Tibial artery (tissue), 4 donors: ENCODE measurements around the gene DAZL.

ENCODE experiments used
- DNase-seq, 2 donors: peaks; one replicate each; pipeline ENCODE4 v3.0.0-alpha.2; 2019
- H3K27ac ChIP-seq, 2 donors: fragments of 200-600 bp; sonication (generic) in 1 of 2; 1 replicate in 1 of 2; 2 replicates in 1 of 2; pipeline ENCODE4 v1.5.1; 2018 to 2019; ENCODE audit warnings: mild to moderate bottlenecking in 1 of 2
- H3K27me3 ChIP-seq, 2 donors: fragments of 200-600 bp; sonication (generic) in 1 of 2; one replicate each; pipeline versions ENCODE4 v1.5.1 to v1.6.0; 2016 to 2019
- H3K36me3 ChIP-seq, 3 donors: fragments of 200-600 bp; sonication (generic) in 2 of 3; one replicate each; pipeline ENCODE4 v1.5.1; 2016 to 2019; ENCODE audit warnings: mild to moderate bottlenecking in 2 of 3
- H3K4me1 ChIP-seq, 4 donors: fragments of 200-600 bp; sonication (generic) in 2 of 4; 1 replicate in 3 of 4; 2 replicates in 1 of 4; pipeline ENCODE4 v1.5.1; 2016 to 2019
- H3K4me3 ChIP-seq, 2 donors: fragments of 200-600 bp; sonication (generic) in 1 of 2; 1 replicate in 1 of 2; 2 replicates in 1 of 2; pipeline ENCODE4 v1.5.1; 2018 to 2019; ENCODE audit warnings: mild to moderate bottlenecking in 2 of 2
- H3K9me3 ChIP-seq, 3 donors: fragments of 200-600 bp; sonication (generic) in 1 of 3; one replicate each; pipeline ENCODE4 v1.5.1; 2016 to 2019
- intact Hi-C: fragments of 100-400 bp; cut with DNase I; formaldehyde crosslinking; loops from one replicate; pipeline ENCODE4 v1.15.0; 2023; ENCODE audit warnings: low total_unique reads
- TF ChIP-seq, protein P1 (sequence below), 2 experiments: fragments of 200-600 bp in 1 of 2; fragments of 450-650 bp in 1 of 2; IDR thresholded peaks; one replicate each; pipeline ENCODE4 v1.5.1; 2017 to 2019; ENCODE audit warnings: antibody characterized with exemption in 2 of 2, mild to moderate bottlenecking in 1 of 2, moderate library complexity in 1 of 2

DAZL gene

DNA sequence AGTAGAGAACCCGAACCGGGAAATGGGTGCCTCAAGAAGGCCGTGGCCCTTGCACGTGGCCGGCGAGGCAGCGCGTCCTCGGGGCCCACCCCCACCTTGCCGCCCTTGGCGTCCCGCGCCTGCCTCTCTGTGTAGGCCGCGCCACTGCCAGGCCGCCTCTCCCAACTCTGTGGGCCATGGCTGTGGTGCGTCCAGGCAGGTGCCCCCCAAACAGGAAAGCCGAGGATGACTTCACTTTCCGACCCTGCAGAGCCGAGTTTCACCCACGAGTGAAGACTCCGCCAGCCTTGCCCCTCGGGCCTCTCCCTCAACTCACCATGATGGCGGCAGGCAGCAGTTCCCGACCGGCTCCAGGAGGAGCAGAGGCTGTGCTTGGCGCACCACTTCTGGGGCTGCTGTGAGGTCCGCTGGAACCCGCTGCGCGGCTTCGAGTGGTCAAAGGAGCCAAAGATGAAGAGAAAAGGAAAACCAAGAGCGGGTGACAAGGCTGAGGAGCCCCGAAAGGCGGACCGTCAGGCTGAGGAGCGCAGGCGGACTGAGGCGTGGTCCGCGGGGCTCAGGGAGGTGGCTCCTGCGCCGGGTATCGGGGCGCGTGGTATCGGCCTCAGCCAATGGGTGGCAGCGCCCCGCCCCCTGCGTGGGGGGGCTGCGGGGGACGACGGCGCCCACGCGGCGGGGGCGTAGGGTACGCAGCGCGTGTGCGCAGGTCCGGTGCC lies at the start of gene DAZL:
TSS of gene DAZL (minus strand) at position 537 of the 716 bp plus-strand sequence. CDS start at position 319, 218 bp downstream.
- Histone ChIP-seq H3K27me3 (no peaks in the 10 kb centered on the region), H3K4me3 (no peak within 1 kb of the TSS), H3K4me1 (no peaks in the 10 kb centered on the region), H3K27ac (no peak within 1 kb of the TSS), H3K36me3 (no peaks in the 10 kb centered on the region), H3K9me3 (no peaks in the 10 kb centered on the region)
- TF ChIP-seq, protein P1, sequence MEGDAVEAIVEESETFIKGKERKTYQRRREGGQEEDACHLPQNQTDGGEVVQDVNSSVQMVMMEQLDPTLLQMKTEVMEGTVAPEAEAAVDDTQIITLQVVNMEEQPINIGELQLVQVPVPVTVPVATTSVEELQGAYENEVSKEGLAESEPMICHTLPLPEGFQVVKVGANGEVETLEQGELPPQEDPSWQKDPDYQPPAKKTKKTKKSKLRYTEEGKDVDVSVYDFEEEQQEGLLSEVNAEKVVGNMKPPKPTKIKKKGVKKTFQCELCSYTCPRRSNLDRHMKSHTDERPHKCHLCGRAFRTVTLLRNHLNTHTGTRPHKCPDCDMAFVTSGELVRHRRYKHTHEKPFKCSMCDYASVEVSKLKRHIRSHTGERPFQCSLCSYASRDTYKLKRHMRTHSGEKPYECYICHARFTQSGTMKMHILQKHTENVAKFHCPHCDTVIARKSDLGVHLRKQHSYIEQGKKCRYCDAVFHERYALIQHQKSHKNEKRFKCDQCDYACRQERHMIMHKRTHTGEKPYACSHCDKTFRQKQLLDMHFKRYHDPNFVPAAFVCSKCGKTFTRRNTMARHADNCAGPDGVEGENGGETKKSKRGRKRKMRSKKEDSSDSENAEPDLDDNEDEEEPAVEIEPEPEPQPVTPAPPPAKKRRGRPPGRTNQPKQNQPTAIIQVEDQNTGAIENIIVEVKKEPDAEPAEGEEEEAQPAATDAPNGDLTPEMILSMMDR (IDR thresholded peaks at IDR 0.05), result no peak
- intact Hi-C loops, result loop anchor here (5.0 to 10.0 kb wide), 3 partner anchors 427 to 810 kb away; no protein-coding TSS in a partner anchor
- no peak for DNase-seq

DNA sequence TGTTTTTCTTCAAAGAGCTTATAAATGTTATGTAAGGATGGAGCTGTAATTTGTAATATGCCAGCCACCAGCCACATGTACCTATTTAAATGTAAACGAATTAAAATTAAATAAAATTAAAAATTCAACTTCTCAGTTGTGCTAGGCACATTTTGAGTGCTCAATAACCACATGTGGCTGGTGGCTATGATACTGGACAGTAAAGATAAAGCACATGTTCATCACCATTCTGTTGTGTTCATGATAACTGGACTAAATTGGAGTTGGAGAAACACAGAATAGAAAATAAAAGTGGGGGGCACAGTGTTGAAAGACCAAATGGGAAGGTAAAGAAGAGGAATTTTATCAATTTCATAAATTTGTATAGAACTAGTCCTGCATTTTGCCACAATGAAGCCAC lies 49.8 kb upstream of the DAZL start:
- no peak overlapping the region for H3K4me3 ChIP-seq
- TF ChIP-seq, protein P1 (IDR thresholded peaks at IDR 0.05), result no peak
- H3K27me3 ChIP-seq, result no peaks in the 10 kb centered on the region
- no peaks in the 10 kb centered on the region for H3K9me3 ChIP-seq
- intact Hi-C loops, result no loop called here
- H3K36me3 ChIP-seq, result no peaks in the 10 kb centered on the region
- H3K27ac ChIP-seq, result no peak overlapping the region
- no peaks in the 10 kb centered on the region for H3K4me1 ChIP-seq
- no peak for DNase-seq

- no peaks in the 10 kb centered on the region for H3K9me3 ChIP-seq
- H3K4me1 ChIP-seq, result no peaks in the 10 kb centered on the region
- intact Hi-C loops, result no loop called here
- DNase-seq, result no peak
- no peaks in the 10 kb centered on the region for H3K36me3 ChIP-seq
- no peaks in the 10 kb centered on the region for H3K27me3 ChIP-seq
- no peak overlapping the region for H3K27ac ChIP-seq
- TF ChIP-seq, protein P1 (IDR thresholded peaks at IDR 0.05), result no peak
- H3K4me3 ChIP-seq, result no peak overlapping the region
These were observed 48.5 kb upstream of the DAZL start for GRCh38 chr3:16653712-16654111.

DNA sequence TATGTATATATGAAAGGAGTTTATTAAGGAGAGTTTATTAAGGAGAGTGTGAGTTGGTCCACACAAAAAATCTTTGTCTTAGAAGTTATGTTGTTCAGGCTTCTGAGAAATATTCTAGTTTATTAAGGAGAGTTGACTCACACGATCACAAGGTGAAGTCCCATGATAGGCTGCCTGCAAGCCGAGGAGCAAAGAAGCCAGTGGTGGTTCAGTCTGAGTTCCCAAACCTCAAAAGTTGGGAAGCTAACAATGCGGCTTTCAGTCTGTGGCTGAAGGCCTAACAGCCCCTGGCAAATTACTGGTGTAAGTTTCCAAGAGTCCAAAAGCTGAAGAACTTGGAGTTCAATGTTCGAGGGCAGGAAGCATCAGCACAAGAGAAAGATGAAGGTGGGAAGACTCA lies 42.4 kb upstream of the DAZL start:
- H3K4me1 ChIP-seq, result no peaks in the 10 kb centered on the region
- TF ChIP-seq, protein P1 (IDR thresholded peaks at IDR 0.05), result no peak
- no peaks in the 10 kb centered on the region for H3K27me3 ChIP-seq
- H3K36me3 ChIP-seq, result no peaks in the 10 kb centered on the region
- H3K9me3 ChIP-seq, result no peaks in the 10 kb centered on the region
- no peak overlapping the region for H3K27ac ChIP-seq
- DNase-seq, result no peak
- intact Hi-C loops, result no loop called here
- no peak overlapping the region for H3K4me3 ChIP-seq

GRCh38 chr3:16639806-16640205 lies 34.6 kb upstream of the DAZL start:
- Histone ChIP-seq H3K36me3 (no peaks in the 10 kb centered on the region), H3K27ac (no peak overlapping the region), H3K27me3 (no peaks in the 10 kb centered on the region), H3K9me3 (no peaks in the 10 kb centered on the region), H3K4me1 (no peaks in the 10 kb centered on the region), H3K4me3 (no peak overlapping the region)
- DNase-seq, result no peak
- TF ChIP-seq, protein P1 (IDR thresholded peaks at IDR 0.05), result no peak
- intact Hi-C loops, result no loop called here
